ENCODE results near the gene AP1M2.

The AP1M2 gene

DNA sequence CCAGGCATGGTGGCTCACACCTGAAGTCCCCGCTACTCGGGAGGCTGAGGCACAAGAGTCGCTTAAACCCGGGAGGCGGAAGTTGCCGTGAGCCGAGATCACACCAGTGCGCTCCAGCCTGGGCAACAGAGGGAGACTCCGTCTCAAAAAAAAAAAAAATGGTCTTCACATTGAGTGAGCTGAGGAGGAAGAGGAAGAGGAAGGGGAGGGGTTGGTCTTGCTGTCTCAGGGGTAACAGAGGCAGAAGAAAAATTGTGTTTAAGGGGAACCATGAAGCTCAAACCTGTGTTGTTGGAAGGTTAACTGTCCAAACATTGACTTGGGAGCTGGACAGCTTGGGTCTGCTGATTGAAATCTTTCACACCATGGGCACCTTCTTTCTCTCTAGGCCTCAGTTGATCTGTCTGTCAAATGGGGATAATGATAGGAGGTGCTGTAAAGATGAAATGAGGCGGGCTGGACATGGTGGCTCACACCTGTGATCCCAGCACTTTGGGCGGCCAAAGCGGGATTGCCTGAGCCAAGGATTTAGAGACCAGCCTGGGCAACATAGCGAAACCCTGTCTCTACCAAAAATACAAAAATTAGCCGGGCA lies 28.4 kb upstream of the AP1M2 start:
- DNase-seq (ENCODE audit: low read depth), result no peak
- TF ChIP-seq, protein P1, sequence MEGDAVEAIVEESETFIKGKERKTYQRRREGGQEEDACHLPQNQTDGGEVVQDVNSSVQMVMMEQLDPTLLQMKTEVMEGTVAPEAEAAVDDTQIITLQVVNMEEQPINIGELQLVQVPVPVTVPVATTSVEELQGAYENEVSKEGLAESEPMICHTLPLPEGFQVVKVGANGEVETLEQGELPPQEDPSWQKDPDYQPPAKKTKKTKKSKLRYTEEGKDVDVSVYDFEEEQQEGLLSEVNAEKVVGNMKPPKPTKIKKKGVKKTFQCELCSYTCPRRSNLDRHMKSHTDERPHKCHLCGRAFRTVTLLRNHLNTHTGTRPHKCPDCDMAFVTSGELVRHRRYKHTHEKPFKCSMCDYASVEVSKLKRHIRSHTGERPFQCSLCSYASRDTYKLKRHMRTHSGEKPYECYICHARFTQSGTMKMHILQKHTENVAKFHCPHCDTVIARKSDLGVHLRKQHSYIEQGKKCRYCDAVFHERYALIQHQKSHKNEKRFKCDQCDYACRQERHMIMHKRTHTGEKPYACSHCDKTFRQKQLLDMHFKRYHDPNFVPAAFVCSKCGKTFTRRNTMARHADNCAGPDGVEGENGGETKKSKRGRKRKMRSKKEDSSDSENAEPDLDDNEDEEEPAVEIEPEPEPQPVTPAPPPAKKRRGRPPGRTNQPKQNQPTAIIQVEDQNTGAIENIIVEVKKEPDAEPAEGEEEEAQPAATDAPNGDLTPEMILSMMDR (IDR thresholded peaks at IDR 0.05; ENCODE audit: low read depth, low read length, missing control alignments), result no peak
- no peak overlapping the region for H3K4me3 ChIP-seq (ENCODE audit: low read depth, low read length)
- in situ Hi-C loops (cut with HindIII; ENCODE audit: low sequenced_read_pairs), result no loop called here

DNA sequence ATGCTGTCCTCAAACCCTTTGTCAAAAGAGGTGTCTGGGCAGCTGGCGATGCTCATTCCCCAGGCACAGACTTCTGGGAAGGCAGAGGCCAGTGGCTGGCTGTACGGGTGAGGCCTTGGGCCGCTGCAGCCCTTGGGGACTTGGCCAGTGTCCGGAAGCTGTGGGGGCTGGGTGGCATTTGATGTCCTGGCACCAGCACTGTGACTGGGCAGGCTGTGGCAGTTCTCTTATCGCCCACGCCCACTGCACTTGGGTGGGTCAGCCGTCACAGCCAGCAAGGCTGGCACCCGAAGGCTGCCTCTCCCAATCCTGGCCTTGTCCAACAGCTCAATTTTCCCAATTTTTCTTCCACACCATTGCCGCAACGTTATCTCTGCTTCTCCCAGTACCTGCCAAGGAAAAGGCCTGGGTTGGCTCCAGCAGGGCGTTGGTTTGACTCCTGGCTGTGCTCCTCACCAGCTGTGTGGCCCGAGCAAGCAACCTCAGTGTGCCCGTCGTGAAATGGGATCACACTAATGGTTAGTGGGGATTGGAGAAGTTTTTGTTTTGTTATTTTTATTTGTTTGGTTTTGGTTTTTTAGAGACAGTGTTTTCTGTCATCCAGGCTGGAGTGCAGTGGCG lies 25.5 kb upstream of the AP1M2 start:
- in situ Hi-C loops (cut with HindIII; ENCODE audit: low sequenced_read_pairs), result no loop called here
- TF ChIP-seq, protein P1 (IDR thresholded peaks at IDR 0.05; ENCODE audit: low read depth, low read length, missing control alignments), result no peak
- no peak overlapping the region for H3K4me3 ChIP-seq (ENCODE audit: low read depth, low read length)
- DNase-seq (ENCODE audit: low read depth), result no peak

DNA sequence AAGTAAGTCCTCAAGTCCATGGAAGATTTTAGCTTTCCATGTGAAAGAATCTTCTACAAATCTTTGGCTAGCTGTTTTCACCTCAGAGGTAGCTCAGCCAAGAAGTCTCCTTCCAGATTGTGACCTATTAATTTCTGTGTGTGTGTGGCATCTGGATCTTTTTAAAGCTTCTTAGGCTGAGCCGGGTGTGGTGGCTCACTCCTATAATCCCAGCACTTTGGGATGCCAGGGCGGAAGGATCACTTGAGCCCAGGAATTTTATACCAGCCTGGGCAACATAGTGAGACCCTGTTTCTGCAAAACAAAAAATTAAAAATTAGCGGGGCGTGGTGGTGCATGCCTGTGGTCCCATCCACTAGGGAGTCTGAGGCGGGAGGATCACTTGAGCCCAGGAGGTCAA lies 24.8 kb upstream of the AP1M2 start:
- in situ Hi-C loops (cut with HindIII; ENCODE audit: low sequenced_read_pairs), result no loop called here
- DNase-seq (ENCODE audit: low read depth), result no peak
- H3K4me3 ChIP-seq (ENCODE audit: low read depth, low read length), result no peak overlapping the region
- TF ChIP-seq, protein P1 (IDR thresholded peaks at IDR 0.05; ENCODE audit: low read depth, low read length, missing control alignments), result no peak

DNA sequence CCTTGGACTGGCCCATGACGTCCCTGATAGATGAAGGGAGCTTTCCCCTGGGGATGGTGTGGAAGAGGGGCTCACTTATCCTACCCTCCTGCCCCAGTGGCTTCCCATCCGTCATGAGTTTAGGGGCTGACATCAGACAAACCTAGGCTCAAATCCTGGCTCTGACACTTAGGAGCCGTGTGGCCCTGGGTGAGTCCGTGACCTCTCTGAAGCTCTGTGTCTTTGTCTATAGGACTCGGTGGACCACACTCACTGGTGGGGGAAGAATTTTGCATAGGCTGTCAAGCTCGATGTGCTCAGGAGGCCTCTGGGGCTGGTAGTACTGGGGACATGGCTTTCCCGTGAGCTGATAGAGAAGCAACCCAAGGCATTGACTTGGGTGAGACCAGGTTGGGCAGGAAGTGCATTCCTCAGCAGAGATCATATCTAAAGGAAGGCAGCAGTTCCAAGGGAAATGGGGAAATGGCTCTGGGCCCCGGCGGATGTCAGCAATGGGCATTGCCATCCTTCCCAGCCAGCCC lies 17.4 kb upstream of the AP1M2 start:
- DNase-seq (ENCODE audit: low read depth), result no peak
- TF ChIP-seq, protein P1 (IDR thresholded peaks at IDR 0.05; ENCODE audit: low read depth, low read length, missing control alignments), result no peak
- in situ Hi-C loops (cut with HindIII; ENCODE audit: low sequenced_read_pairs), result no loop called here
- no peak overlapping the region for H3K4me3 ChIP-seq (ENCODE audit: low read depth, low read length)

DNA sequence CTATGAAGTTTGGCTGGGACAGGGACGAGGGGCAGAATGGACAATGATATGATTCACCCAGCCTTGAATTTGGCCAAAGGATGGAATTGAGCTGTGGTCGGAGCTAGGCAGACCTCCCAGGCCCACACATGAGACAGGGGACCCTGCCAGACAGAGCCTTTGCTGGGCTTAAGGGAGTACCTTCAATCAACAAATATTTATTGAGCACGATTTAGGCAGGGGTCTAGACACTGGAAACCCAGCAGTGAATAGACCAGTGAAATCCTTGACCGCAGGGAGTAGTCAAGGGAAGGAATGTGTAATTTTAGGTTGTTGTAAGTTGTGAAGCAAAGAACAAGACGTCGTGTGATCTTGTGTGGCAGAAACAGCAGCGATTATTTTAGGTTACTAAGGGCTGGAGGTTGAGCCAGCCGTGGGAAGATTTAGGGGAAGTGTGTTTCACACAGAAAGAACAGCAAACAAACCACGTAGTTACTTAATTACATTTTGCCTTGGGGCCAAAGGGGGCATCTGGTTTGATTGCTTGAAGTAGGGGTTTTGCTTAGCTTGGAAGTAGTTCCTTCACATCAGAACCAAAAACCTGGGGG lies 16.9 kb upstream of the AP1M2 start:
- TF ChIP-seq, protein P1 (IDR thresholded peaks at IDR 0.05; ENCODE audit: low read depth, low read length, missing control alignments), result no peak
- no peak for DNase-seq (ENCODE audit: low read depth)
- H3K4me3 ChIP-seq (ENCODE audit: low read depth, low read length), result peak overlapping the region; percentile 93
- in situ Hi-C loops (cut with HindIII; ENCODE audit: low sequenced_read_pairs), result no loop called here

DNA sequence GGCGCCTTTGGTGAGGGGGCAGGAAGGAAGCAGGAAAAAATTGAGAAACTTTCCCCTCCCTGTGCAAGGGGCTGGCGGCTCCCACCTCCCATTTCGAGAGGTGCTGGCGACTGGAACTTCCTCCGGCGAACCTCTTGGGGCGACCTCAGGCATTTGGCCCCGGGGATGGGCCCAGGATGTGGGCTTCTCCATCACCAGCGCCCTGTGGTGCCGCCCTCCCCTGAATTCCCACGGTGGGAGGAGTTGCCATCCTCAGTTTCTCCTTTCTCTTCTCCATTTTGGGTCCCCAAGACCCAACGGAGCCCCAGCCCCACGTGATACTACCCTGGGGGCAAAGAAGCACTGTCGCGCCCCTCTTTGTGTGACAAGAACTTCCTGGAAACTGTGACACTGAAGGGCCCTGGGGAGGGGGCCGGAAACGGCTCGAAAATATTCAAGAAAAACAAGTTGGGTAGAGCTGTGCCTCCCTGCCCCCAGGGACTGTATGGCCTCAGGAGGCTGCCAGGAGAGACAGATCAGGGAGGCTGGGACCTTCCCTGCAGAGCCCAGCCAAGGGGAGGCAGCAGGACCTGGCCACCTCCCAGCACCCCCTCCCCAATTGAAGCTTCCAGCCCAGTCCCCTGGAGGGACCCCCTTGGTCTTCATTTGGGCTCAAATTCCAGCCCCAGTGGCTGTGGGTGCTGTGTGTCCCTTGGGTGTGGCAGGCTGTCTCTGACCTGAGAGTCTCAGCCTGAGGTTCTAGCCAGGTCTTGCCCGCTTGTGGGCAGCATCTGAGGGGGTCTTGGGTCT lies 16.2 kb upstream of the AP1M2 start:
- DNase-seq (ENCODE audit: low read depth), result no peak
- H3K4me3 ChIP-seq (ENCODE audit: low read depth, low read length), result peak overlapping the region; percentile 93
- in situ Hi-C loops (cut with HindIII; ENCODE audit: low sequenced_read_pairs), result no loop called here
- TF ChIP-seq, protein P1 (IDR thresholded peaks at IDR 0.05; ENCODE audit: low read depth, low read length, missing control alignments), result no peak
